Cerebellar nuclear complex (tissue), 1 donor: ENCODE data around the gene LMCD1.

Experiments used
- DNase-seq, 2 experiments: peaks; one replicate each; lab custom pipeline; 2025; lab: John Stamatoyannopoulos, UW

The LMCD1 gene

DNA sequence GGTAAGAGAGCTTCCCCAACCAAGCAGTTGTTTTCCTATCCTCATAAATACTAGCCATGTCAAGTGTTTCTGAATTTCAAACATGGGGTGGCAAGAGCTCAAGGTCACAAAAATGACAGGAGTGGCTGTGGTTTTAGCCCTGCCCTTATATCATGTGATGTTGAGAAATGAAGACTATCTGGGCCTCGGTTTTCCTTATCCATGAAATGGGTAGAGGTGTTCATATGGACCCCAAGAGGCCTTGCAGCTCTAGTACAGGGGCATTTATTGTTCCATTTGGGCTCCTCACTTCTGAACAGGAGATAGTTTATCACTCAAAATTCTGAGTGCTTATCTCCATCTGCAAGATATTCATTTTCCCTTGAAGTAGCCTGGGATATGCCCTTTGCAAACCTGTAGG is 35.8 kb downstream of the LMCD1 start:
- no peak for DNase-seq

DNA sequence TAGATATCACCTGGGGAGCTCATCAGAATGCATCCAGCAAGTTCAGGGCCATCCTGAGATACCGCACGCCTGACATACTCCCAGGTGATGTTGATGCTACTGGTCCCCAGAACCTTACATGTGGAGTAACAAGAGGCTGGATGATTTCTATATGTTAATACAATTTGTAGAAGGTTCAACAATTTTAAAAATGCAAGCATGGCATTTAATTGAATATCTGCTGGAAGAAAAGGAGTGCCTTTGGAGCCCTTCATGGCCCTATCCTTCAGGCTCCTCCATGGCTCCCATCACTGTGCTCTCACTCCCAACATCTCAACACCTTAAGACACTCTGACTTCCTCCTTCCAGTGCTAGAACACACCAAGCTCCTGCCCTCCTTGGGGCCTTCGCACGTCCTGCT is 36.6 kb downstream of the LMCD1 start:
- no peak for DNase-seq

DNA sequence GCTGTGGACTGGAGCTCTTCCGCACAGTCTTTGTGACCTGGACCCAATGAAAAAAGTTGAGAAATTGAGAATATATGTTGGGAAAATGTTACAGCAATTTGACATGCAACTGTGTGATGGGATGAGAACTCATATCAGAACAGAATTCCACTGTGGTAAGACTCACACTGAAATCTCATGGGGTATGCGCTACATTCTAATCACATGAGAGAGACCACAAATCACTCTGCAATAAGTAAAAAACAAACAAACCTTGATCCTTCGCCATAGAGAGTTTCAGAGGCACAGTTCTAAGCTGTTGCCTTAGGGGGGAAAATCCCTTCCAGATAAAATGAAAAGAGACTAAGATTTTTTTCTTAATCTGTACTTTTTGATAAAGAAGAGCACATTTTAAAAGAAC is 37.3 kb downstream of the LMCD1 start:
- DNase-seq, result no peak

DNA sequence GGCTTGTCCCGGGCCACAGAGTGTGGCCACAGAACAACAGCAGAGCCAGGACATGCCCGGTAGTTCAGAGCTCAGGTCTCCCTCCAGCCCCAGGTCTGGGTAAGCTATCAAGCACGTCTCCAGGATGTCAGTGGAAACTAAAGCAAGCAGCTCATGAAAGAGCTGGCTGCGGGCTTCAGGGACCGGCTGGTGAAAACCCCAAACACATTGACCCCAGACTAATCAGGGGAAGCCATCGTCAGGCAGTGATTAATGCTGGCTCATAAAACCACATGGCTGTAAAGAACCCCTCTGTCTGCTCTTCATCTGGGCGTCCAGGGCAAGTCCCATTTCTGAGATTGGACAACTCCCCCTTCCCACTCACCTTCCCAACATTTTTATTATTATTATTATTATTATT is 37.8 kb downstream of the LMCD1 start:
- no peak for DNase-seq

DNA sequence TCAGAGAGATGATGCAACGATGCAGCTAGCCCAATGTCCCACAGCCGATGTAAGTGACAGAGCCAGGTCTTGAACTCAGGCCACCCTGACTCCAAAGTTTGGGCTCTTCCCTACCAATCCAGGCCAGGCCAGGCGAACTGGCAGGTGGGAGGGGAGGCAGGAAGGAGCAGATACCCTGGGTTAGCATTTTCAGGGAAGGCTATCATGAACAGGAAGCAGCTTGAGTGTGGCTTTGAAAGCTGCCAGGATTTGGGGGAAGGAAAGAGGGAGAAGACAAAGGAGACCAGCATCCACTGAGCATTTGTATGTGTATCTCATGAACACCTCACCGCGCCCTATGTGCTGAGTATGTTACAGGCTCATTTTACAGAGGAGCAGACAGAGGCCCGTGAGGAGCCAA is 38.8 kb downstream of the LMCD1 start:
- DNase-seq, result no peak

DNA sequence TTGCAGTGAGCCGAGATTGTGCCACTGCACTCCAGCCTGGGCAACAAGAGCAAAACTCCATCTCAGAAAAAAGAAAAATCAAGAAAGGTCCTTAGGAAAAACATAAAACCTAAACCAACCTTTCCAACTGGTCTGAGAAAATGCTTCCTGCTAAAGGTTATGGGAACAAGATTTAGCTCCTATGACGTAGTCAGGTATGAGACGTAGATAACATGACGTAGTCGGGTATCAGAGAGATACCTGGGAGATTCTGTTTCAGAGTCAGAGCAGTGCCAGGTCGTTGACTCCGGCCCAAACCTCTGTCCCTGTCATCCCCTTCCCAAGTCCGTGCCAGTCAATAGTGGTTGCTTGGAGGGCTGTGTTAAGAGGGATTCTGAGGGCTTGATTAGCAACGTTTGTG is 39.9 kb downstream of the LMCD1 start:
- DNase-seq, result no peak

DNA sequence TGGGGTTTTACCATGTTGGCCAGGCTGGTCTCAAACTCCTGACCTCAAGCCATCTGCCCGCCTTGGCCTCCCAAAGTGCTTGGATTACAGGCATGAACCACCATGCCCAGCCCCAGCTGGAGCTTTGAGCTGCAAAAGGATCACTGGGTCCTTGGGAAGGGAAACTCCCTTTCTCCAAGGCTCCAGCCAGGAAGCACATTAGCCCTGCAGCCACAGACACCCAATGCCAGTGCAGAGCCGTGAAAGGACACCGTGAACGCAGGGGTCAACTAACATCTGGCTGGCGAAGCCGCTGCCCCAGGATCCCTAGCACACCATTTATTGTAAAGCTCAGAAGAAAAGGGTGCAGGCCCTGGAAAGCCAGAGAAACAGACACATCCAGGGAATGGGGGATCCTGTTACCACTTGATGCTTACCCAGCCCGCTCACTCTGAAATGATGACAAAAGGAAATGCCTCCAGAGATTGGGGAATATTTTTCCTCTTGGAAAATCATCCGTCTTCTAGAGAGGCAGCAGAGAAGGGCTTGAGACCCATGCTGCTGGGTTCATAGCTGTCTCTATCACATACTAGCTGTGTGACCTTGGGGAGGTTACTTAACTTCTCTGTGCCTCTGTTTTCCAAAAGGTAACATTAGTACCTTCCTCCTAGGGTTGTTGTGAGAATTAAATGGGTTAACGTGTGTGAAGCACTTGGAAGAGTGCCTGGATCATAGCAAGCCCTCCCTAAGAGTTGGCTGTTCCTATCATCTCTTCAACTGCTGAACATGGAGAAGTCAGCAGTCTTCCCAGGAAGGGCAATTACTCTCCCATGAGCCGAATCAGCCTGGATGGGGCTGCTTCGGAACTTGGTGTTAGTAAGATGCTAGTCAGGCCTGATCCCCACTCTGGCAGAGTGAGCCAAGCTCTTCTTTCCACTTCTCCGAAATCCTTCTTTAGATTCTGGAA is 40.8 kb downstream of the LMCD1 start:
- DNase-seq, result no peak

DNA sequence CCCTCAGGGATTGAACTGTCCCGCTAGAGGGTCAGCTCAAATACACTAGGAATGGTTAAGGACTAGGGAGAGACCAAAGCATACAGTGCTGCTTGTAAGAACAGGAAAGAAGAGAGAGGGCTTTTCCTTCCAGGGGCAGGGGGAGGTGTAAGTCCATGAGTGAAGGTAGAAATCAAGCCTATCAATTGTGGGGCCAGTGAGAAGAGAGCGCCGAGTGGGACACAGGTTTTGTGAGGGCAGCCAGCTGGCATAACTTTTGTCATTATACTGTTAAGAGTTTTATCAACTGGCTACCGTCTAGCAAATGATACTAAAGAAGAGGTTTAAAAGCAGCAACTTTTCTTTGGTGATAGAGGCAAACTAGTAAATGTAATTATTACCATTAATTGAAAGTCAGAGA is 45.0 kb downstream of the LMCD1 start:
- no peak for DNase-seq

DNA sequence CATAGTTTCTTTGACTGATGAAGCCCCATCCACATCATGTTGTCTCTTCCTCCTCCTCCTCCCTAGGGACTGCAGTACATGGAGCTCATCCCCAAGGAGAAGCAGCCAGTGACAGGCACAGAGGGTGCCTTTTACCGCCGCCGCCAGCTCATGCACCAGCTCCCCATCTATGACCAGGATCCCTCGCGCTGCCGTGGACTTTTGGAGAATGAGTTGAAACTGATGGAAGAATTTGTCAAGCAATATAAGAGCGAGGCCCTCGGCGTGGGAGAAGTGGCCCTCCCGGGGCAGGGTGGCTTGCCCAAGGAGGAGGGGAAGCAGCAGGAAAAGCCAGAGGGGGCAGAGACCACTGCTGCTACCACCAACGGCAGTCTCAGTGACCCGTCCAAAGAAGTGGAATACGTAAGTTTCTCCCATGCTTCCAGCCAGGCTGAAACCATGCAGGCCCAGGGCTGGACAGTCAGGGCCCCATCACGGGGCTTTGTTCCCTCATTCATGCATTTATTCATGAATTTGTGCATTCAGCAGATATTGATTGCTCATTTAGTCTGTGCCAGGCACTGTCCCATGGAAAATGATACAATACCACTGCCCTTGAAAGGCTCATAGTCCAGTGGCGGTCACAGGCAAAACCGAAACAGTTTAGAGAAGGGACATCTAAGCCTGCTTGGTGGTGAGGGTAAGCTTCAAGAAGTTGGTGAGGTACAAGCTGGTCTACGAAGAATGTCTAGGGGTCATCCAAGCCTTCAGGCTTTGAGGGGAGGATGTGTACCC is 47.1 kb downstream of the LMCD1 start:
- no peak for DNase-seq

DNA sequence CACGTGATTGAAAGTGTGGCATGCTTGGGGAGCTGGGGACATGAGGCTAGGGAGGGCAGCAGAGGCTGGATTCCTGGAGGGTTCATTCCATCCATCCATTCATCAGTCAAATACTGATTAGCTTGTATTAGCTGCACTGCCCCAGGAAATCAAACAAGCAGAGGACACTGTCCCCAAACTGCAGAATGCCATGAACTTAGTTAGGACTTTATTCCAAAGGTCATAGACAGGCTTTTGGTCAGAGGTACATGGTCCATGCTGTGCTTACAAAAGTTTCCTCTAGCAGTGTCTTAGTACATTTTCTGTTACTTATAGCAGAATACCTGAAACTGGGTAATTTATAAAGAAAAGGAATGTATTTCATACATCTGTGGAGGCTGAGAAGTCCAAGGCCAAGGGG is 47.7 kb downstream of the LMCD1 start:
- DNase-seq, result no peak

DNA sequence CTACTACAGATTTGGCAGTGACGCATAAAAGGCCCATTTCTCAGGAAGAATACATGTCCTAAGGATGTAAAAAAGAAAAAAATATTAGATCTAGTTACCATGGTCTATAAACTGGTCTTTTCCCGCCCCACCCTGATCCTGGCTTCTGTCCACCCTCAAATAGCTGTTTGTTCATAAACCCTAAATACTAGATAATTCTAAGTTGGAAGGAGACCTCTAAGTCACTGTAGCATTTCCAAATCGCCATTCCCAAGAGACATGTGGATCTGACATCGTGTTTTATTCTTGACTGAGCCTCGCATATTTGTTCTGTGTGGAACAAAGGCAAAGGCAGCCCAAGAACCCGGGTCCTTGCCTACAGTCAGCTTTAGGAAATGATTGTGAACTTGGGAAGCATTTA is 49.0 kb downstream of the LMCD1 start:
- no peak for DNase-seq

DNA sequence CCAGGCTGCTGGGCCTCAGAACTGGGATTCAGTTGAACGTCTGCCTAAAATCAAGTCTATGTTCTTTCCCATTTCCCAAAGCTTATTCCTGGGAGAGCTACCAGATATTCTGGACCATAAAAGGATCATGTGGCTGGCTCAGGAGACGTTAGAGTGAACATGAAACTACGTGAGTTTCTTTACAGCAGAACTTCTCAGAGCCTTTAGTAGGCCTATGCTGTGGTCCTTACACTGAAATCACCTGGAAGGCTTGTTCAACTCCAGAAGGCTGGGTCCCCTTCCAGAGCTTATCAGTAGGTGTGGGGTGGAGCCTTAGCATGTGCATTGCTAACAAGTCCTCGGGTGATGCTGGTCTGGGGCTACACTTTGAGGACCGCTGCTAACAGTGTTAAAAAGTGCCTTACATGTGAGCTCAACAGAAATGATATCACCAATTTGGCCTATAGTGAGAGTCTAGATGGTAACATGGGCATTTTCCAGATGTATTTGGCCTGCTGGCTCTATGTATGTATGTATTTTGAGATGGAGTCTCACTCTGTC is 50.7 kb downstream of the LMCD1 start:
- DNase-seq, result no peak

DNA sequence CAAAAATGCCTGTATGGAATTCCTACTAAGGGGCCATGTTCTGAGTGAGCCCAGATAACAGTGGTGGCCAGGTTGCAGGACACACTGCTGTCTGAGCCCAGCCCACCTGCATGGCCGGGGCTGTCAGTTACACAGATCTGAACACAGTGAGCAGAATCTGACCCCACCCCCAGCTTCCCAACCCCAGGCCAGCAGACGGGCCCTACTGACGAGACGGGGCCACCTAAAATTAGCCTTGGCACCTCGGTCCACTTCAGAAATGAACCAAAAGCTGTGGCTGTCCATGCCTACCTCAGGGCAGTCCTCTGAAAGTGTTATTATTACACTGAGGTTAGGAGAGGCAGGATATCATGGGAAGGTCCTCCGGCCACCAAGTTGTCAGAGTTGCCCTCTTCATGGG is 51.8 kb downstream of the LMCD1 start:
- DNase-seq, result no peak

DNA sequence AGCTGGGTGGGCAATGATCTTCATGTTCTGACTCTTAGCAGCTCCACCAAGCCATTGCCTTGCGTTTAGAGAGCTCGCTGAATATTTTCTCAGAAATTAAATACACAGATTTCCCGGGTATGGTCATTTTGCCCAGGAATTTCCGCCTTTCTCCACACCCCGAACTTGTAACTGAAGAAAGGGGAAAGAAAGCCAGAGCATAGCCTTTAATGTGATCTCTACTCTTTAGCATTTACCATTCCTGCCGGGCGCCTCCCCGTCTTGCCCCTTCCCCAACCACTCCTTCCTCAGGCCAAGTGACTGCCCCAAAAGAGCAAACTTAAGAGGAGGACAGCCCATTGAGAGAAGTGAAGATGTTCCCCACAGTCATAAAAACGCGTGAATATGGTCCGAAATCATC is 53.1 kb downstream of the LMCD1 start:
- DNase-seq, result no peak

DNA sequence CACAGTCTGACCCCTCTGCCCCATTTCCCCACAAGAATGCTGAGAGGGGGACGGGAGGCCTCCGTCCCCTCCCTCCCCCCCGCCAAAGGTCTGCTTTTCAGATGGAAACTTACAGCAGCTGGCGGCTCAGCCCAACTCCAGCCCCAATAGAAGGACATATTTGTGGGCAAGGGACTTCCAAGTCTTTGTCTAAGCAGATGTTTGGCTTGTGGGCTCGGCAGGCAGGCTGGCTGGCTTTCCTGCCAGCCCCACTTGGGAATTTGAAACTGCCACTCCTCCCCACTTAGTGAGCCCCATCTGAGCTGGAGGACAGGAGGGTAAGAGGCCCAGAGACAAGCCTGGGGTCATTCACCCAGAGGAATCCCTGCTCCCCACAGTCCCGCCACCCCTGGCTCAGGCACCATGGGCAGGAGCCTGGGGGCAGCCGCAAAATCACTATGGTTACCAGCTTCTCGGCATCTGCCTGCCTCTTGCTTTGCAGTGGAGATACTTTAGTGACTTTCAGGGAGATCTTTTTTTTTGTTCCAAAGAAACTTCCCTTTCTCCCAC is 53.6 kb downstream of the LMCD1 start:
- DNase-seq, result no peak

DNA sequence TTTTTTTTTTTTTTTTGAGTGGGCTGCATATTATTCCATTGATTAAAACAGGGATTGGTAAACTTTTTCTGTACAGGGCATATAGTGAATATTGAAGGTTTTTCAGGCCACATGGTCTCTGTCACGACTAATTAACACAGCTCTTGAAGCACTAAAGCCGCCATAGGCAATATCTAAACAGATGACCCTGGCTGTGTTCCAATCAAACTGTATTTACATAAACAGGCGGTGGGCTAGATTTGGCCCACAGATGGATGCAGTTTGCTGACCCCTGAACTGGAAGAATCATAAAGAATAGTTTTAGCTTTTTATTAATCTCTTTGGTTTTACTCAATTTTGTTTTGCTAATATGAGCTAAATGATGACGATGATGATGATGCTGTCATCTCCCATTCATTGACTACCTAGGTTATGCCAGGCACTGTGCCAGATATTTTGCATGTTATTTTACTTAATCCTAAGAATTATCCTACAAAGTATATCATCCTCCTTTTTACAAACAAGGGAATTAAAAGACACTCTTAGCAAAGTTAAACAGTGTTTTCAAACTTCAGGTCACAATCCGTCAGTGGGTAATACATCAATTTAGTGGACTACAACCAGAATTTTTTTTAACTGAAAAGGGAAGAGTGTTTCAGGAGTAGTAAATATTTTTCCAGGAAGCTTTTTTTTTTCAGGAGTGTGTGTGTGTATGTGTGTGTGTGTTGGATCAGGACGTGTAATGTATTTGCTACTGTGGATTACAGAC is 54.3 kb downstream of the LMCD1 start:
- DNase-seq, result no peak

DNA sequence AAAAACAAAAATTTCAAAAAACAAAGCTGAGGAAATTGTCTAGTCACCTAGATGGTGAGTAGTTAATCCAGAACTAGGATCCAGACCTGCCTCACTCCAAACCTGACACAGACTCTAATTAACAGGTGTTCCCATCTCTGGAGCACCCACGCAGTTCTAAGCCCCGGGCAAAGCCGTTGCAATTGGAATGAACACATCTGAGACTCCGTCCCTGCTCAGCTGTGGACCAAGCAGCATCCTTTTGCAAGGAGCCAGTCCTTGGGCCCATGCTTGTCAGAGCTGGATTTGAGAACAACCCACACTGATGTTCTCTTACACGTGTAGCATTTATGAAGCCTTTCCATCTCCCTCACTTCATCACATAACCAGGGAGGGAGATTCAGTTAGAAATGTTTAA is 54.8 kb downstream of the LMCD1 start:
- no peak for DNase-seq

DNA sequence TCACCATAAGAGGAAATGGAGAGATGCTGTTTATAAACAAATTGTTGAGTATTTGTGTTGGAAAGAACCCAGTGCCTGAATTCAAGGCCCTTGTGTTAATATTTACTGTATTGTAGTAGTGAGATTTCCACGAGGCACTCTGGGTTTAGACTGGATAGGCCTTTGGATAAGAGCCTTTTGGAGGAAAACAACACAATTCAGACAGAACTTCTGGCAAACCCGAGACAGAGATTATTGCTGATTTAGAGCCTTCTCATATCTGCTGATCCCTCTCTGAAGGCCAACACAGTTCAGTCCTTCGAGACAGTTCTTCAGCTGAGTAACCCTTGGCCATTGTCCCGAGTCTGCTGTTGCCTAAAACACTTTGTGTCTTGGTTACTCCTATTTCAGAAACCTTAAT is 55.7 kb downstream of the LMCD1 start:
- DNase-seq, result no peak

DNA sequence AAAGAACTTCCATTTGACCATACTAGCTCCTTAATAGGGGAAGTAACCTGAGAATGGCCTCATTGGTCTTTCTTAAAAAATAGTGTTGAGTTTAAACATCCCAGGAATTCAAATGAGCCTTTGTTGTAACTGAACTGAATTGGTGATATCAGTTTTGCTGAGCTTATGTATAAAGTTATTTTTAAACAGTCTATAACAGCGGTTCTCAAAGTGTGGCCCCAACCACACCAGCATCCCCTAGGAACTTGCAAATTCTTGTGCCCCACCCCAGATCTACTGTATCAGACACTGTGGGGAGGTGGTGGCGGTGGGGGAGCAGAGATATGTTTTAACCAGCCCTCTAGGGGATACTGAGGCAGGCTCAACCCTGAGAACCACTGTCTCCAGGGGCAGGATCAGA is 57.0 kb downstream of the LMCD1 start:
- DNase-seq, result no peak

DNA sequence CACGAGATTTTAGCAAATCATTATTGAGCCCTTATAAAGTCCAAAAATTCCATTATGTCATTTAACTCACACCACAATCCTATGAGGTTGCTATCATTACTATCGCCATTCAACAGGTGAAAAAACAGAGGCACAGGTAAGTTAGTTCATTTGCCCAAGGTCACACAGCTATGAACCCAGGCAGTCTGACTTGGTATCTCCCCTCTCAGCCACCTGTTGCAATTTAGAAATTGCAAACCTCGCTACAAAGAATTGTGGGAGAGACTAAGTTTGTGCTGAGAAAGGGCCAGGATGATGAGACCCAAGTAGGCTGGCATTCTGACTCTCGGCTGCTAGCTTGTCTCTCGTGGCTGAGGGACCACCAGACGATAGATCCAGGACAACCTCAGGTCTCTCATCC is 57.7 kb downstream of the LMCD1 start:
- DNase-seq, result no peak

DNA sequence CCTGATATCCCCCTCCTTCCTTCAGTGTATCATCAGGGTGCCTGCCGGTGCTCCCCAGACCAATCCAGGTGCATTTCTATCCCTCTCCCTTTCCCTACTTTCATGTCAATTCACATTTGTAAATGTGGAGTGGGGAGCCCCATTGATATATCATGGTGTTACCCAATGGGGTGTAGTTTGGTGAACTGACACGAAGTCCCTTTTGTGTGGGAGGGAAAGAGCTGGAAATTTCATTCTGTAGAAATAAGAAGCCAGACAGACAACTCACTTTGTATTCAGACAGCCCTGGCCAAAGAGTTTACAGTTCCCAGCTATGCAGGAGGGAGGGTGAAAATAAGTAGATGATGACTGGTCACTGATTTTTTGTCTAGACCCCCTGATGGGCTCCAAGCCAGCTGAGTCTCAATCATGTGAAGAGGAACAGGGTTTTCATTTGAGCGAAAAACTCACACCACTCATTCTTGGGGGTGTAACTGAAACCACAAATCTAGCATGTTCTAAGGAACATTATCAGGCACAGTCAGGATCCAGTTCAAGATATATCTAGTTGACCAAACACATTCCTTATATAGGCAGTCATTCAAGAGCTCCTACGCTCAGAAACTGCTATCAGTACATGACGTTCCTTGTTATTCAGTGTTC is 58.9 kb downstream of the LMCD1 start:
- no peak for DNase-seq

DNA sequence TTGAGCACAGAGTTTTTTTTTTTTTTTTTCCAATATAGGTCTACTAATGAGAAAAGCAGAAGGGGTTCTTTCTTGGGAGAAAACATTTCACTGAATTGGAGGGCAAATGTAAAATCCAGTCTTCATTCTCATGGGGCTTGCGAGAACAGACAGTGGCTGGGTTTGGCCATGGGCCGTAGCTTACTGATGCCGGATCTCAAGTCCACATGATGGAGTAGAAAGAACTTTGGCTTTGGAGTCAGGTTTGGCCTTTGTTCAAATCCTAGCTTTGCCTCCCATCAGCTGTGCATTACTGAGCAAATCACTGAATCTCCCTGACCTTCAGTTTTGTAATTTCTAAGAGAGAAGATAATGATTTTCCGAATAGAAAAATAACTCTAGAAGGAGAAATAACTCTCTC is 59.7 kb downstream of the LMCD1 start:
- no peak for DNase-seq
